ENCODE data around the gene PLCH2.

Gene PLCH2

DNA sequence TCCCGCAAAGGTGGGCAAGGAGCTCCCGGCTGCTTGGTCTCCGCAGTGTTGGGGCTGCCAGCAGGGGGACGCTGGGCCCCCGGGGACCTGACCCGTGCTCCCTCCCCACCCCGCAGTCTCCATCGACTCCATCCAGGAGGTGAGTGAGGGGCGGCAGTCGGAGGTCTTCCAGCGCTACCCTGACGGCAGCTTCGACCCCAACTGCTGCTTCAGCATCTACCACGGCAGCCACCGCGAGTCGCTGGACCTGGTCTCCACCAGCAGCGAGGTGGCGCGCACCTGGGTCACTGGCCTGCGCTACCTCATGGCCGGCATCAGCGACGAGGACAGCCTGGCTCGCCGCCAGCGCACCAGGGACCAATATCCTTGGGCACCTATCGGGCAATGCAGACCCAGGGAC lies 3.5 kb downstream of the PLCH2 start:
- Histone ChIP-seq H3K36me3 (ENCODE audit: insufficient read depth, low read length) (no peaks in the 10 kb centered on the region), H3K4me1 (ENCODE audit: insufficient read depth, low read length) (no peaks in the 10 kb centered on the region), H3K27ac (ENCODE audit: low read depth, low read length) (no peak overlapping the region)

GRCh38 chr1:2480236-2480985 lies 4.3 kb downstream of the PLCH2 start:
- no peak overlapping the region for H3K27ac ChIP-seq (ENCODE audit: low read depth, low read length)
- H3K4me1 ChIP-seq (ENCODE audit: insufficient read depth, low read length) = no peaks in the 10 kb centered on the region
- no peak overlapping the region for H3K4me3 ChIP-seq (ENCODE audit: low read length)
- 92% methylated on average over 18 of the region's 18 CpGs for WGBS
- no peaks in the 10 kb centered on the region for H3K36me3 ChIP-seq (ENCODE audit: insufficient read depth, low read length)
- H3K9me3 ChIP-seq (ENCODE audit: insufficient read depth, low read depth, low read length) = no peaks in the 10 kb centered on the region
- H3K27me3 ChIP-seq (ENCODE audit: insufficient read depth, low read length) = no peaks in the 10 kb centered on the region
- H3K9ac ChIP-seq (ENCODE audit: low read depth, low read length) = no peak overlapping the region

More for the DNA sequence above, 3.5 kb downstream of the PLCH2 start:
- H3K9ac ChIP-seq (ENCODE audit: low read depth, low read length) = no peak overlapping the region
- 92% methylated on average over 28 of the region's 28 CpGs for WGBS
- no peaks in the 10 kb centered on the region for H3K27me3 ChIP-seq (ENCODE audit: insufficient read depth, low read length)
- no peak overlapping the region for H3K4me3 ChIP-seq (ENCODE audit: low read length)
- no peaks in the 10 kb centered on the region for H3K9me3 ChIP-seq (ENCODE audit: insufficient read depth, low read depth, low read length)

DNA sequence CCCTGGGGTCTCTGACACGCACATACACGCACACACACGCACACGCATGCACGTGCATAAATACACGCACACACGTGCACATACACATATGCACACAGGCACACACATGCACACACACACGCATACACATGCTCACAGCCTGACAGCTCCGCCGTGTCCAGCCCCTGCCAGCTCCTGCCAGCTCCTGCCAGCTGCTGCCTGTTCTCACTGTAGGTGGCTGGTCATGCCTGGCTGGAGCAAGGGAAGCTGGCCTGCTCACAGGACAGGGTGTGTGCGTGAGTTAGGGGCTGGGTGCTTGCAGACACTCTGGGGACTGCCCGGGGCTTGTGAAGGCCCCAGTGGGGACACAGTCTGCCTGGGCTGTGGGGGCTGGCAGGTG lies 4.9 kb downstream of the PLCH2 start:
- H3K9ac ChIP-seq (ENCODE audit: low read depth, low read length) = no peak overlapping the region
- H3K9me3 ChIP-seq (ENCODE audit: insufficient read depth, low read depth, low read length) = no peaks in the 10 kb centered on the region
- H3K4me3 ChIP-seq (ENCODE audit: low read length) = no peak overlapping the region
- no peaks in the 10 kb centered on the region for H3K27me3 ChIP-seq (ENCODE audit: insufficient read depth, low read length)
- no peaks in the 10 kb centered on the region for H3K36me3 ChIP-seq (ENCODE audit: insufficient read depth, low read length)
- H3K4me1 ChIP-seq (ENCODE audit: insufficient read depth, low read length) = no peaks in the 10 kb centered on the region
- no peak overlapping the region for H3K27ac ChIP-seq (ENCODE audit: low read depth, low read length)
- 95% methylated on average over 12 of the region's 12 CpGs for WGBS

- Histone ChIP-seq H3K27me3 (ENCODE audit: insufficient read depth, low read length) (no peaks in the 10 kb centered on the region), H3K4me1 (ENCODE audit: insufficient read depth, low read length) (no peaks in the 10 kb centered on the region), H3K27ac (ENCODE audit: low read depth, low read length) (no peak overlapping the region), H3K4me3 (ENCODE audit: low read length) (no peak overlapping the region), H3K9ac (ENCODE audit: low read depth, low read length) (no peak overlapping the region), H3K9me3 (ENCODE audit: insufficient read depth, low read depth, low read length) (no peaks in the 10 kb centered on the region), H3K36me3 (ENCODE audit: insufficient read depth, low read length) (no peaks in the 10 kb centered on the region)
- 91% methylated on average over 10 of the region's 10 CpGs for WGBS
Observed at GRCh38 chr1:2481885-2482284, 5.8 kb downstream of the PLCH2 start.

DNA sequence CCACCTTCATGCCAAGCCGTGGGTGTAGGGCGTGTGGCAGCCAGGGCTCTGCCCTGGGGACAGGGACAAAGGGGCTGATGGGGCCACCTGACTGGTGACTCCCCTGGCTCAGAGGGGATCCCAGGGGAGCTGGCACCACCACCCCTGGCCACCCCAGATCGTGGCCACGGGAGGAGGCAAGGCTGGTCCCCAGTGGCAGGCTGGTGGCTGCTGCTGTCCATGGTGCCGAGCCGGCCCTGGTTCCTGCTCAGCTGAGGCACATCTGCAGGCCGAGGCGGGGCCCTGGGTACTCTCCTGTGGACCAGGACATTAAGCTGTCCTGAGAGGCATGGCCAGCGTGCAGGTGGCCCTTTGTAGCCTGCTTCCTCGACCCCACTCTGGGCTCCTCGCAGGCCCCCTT lies 6.5 kb downstream of the PLCH2 start:
- no peak overlapping the region for H3K9ac ChIP-seq (ENCODE audit: low read depth, low read length)
- no peaks in the 10 kb centered on the region for H3K36me3 ChIP-seq (ENCODE audit: insufficient read depth, low read length)
- H3K4me1 ChIP-seq (ENCODE audit: insufficient read depth, low read length) = no peaks in the 10 kb centered on the region
- H3K27me3 ChIP-seq (ENCODE audit: insufficient read depth, low read length) = no peaks in the 10 kb centered on the region
- no peak overlapping the region for H3K27ac ChIP-seq (ENCODE audit: low read depth, low read length)
- no peak overlapping the region for H3K4me3 ChIP-seq (ENCODE audit: low read length)
- H3K9me3 ChIP-seq (ENCODE audit: insufficient read depth, low read depth, low read length) = no peaks in the 10 kb centered on the region
- WGBS = 88% methylated on average over 11 of the region's 11 CpGs

DNA sequence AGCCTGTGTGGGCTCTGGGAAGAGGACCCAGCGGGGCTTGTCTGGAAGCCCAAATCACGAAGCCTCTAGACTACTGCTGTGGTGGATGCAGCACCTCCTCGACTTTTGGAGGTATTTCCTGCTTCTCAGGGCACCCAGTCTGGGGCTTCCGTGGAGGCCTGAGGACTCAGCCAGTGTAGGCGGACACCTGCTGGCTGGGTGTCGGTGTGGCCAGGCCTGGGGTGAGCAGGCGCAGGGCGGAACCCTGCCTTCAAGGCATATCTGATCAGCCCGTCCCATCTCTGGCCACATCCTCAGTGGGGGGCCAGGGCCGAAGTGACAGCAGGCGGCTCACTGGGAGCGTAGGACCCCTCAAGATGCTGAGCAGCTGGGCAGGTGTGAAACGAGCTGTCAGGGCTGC lies 6.9 kb downstream of the PLCH2 start:
- Histone ChIP-seq H3K9ac (ENCODE audit: low read depth, low read length) (no peak overlapping the region), H3K9me3 (ENCODE audit: insufficient read depth, low read depth, low read length) (peaks cover 3% of the 10 kb centered on the region; the same call in 1 of the 2 replicates), H3K27ac (ENCODE audit: low read depth, low read length) (no peak overlapping the region), H3K4me1 (ENCODE audit: insufficient read depth, low read length) (no peaks in the 10 kb centered on the region), H3K36me3 (ENCODE audit: insufficient read depth, low read length) (no peaks in the 10 kb centered on the region), H3K27me3 (ENCODE audit: insufficient read depth, low read length) (no peaks in the 10 kb centered on the region), H3K4me3 (ENCODE audit: low read length) (no peak overlapping the region)
- WGBS = 89% methylated on average over 13 of the region's 13 CpGs

DNA sequence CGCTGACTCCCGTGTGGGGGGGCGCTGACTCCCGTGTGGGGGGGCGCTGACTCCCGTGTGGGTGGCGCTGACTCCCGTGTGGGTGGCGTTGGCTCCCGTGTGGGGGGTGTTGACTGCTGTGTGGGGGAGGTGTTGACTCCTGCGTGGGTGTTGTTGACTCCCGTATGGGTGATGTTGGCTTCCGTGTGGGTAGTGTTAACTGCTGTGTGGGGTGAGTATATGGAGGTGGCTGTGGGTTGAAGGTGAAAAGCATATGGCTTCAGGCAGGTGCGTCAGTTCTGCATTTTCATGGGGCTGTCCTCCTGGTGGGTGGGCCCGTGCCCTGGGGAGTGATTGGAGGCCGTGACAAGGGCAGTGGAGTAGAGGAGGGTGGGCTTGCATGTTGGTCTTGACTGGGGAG lies 7.9 kb downstream of the PLCH2 start:
- Histone ChIP-seq H3K36me3 (ENCODE audit: insufficient read depth, low read length) (no peaks in the 10 kb centered on the region), H3K27me3 (ENCODE audit: insufficient read depth, low read length) (no peaks in the 10 kb centered on the region), H3K4me3 (ENCODE audit: low read length) (no peak overlapping the region), H3K9ac (ENCODE audit: low read depth, low read length) (no peak overlapping the region), H3K27ac (ENCODE audit: low read depth, low read length) (no peak overlapping the region), H3K9me3 (ENCODE audit: insufficient read depth, low read depth, low read length) (peaks cover 4% of the 10 kb centered on the region; the same call in 1 of the 2 replicates), H3K4me1 (ENCODE audit: insufficient read depth, low read length) (no peaks in the 10 kb centered on the region)
- 90% methylated on average over 15 of the region's 16 CpGs for WGBS

DNA sequence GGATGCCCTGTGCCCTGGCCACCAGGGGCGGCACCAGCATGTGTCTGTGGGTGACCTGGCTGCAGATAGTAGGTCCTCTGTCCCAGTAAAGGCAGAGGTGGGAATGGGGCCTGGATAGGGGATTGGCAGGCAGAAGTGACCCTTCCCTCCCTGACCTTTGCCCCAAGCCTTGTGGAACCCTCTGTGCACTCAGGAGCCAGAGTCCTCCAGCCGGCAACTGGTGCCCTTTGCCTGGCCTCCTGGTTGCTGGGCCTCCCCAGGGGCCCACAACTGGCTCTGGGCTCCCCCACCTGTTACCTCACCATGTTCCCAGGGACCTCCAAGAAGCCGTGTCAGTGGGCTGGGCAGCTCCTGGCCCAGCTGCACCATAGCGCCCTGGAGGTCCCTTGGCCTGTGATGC lies 10.0 kb downstream of the PLCH2 start:
- Histone ChIP-seq H3K27ac (ENCODE audit: low read depth, low read length) (no peak overlapping the region), H3K27me3 (ENCODE audit: insufficient read depth, low read length) (no peaks in the 10 kb centered on the region), H3K4me3 (ENCODE audit: low read length) (no peak overlapping the region), H3K9ac (ENCODE audit: low read depth, low read length) (no peak overlapping the region), H3K4me1 (ENCODE audit: insufficient read depth, low read length) (no peaks in the 10 kb centered on the region), H3K36me3 (ENCODE audit: insufficient read depth, low read length) (no peaks in the 10 kb centered on the region), H3K9me3 (ENCODE audit: insufficient read depth, low read depth, low read length) (peaks cover 4% of the 10 kb centered on the region; the same call in 1 of the 2 replicates)
- WGBS = 90% methylated on average over 4 of the region's 4 CpGs

- H3K9ac ChIP-seq (ENCODE audit: low read depth, low read length) = no peak overlapping the region
- no peak overlapping the region for H3K4me3 ChIP-seq (ENCODE audit: low read length)
- no peak overlapping the region for H3K27ac ChIP-seq (ENCODE audit: low read depth, low read length)
- 92% methylated on average over 9 of the region's 9 CpGs for WGBS
- H3K9me3 ChIP-seq (ENCODE audit: insufficient read depth, low read depth, low read length) = peaks cover 4% of the 10 kb centered on the region; the same call in 1 of the 2 replicates
- H3K36me3 ChIP-seq (ENCODE audit: insufficient read depth, low read length) = no peaks in the 10 kb centered on the region
- no peaks in the 10 kb centered on the region for H3K4me1 ChIP-seq (ENCODE audit: insufficient read depth, low read length)
- no peaks in the 10 kb centered on the region for H3K27me3 ChIP-seq (ENCODE audit: insufficient read depth, low read length)
Observed at GRCh38 chr1:2486558-2486957, 10.5 kb downstream of the PLCH2 start.

- no peak overlapping the region for H3K27ac ChIP-seq (ENCODE audit: low read depth, low read length)
- 74% methylated on average over 2 of the region's 2 CpGs for WGBS
Observed at GRCh38 chr1:2488688-2489087, 12.6 kb downstream of the PLCH2 start.

DNA sequence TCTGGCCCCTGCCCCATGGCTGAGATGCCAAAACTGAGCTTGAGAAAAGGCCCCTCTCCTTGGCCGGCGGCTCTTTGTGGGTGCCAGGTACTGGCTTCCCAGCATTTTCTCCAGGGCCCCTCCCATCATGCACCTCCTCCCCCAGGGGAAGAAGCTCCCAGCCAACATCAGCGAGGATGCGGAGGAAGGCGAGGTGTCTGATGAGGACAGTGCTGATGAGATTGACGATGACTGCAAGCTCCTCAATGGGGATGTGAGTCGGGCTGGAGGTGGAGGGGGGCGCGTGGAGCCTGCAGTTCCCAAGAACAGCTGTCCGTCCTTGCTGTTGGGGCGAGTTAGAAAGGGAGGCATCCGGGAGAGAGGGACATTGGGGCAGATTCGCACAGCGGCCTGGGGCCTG lies 13.5 kb downstream of the PLCH2 start:
- no peaks in the 10 kb centered on the region for H3K27me3 ChIP-seq (ENCODE audit: insufficient read depth, low read length)
- H3K4me3 ChIP-seq (ENCODE audit: low read length) = no peak overlapping the region
- H3K36me3 ChIP-seq (ENCODE audit: insufficient read depth, low read length) = no peaks in the 10 kb centered on the region
- H3K4me1 ChIP-seq (ENCODE audit: insufficient read depth, low read length) = no peaks in the 10 kb centered on the region
- WGBS = 94% methylated on average over 14 of the region's 14 CpGs
- H3K9ac ChIP-seq (ENCODE audit: low read depth, low read length) = no peak overlapping the region
- H3K27ac ChIP-seq (ENCODE audit: low read depth, low read length) = no peak overlapping the region
- peaks cover 4% of the 10 kb centered on the region; the same call in 1 of the 2 replicates for H3K9me3 ChIP-seq (ENCODE audit: insufficient read depth, low read depth, low read length)

More at GRCh38 chr1:2488688-2489087, 12.6 kb downstream of the PLCH2 start:
- Histone ChIP-seq H3K27me3 (ENCODE audit: insufficient read depth, low read length) (no peaks in the 10 kb centered on the region), H3K9ac (ENCODE audit: low read depth, low read length) (no peak overlapping the region), H3K9me3 (ENCODE audit: insufficient read depth, low read depth, low read length) (peaks cover 4% of the 10 kb centered on the region; the same call in 1 of the 2 replicates), H3K4me3 (ENCODE audit: low read length) (no peak overlapping the region), H3K4me1 (ENCODE audit: insufficient read depth, low read length) (no peaks in the 10 kb centered on the region), H3K36me3 (ENCODE audit: insufficient read depth, low read length) (no peaks in the 10 kb centered on the region)

DNA sequence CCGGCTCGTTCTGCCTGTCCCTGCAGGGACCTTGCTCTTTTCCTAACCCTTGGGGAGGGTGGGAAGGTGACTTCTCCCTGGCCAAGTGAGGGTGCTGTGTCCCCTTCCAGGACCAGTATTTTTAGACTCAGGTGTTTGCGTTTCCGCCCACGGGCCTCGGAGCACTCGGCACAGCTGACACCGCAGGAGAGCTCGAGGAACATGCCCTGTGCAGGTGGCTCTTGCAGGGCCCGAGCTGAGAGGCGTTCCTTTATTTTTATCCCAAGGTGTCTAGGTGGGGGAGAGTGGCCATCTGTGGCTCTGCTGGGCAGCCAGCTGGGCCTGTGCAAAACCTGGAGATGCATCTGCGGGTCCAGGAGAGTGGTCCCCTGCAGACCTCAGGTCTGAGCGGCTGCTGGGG lies 16.0 kb downstream of the PLCH2 start:
- no peaks in the 10 kb centered on the region for H3K36me3 ChIP-seq (ENCODE audit: insufficient read depth, low read length)
- no peaks in the 10 kb centered on the region for H3K27me3 ChIP-seq (ENCODE audit: insufficient read depth, low read length)
- no peak overlapping the region for H3K27ac ChIP-seq (ENCODE audit: low read depth, low read length)
- no peak overlapping the region for H3K9ac ChIP-seq (ENCODE audit: low read depth, low read length)
- H3K4me1 ChIP-seq (ENCODE audit: insufficient read depth, low read length) = no peaks in the 10 kb centered on the region
- 85% methylated on average over 13 of the region's 13 CpGs for WGBS
- peaks cover 4% of the 10 kb centered on the region; the same call in 1 of the 2 replicates for H3K9me3 ChIP-seq (ENCODE audit: insufficient read depth, low read depth, low read length)
- H3K4me3 ChIP-seq (ENCODE audit: low read length) = no peak overlapping the region
